SK-N-SH treated with all-trans-retinoic acid at 6 μM for 48 hours (cell line): ENCODE data around the gene LY6G5C.
A peak's percentile ranks its signal among the peaks of the same experiment; 100 is the strongest.

Source experiments
- ATAC-seq: fragments of 200-7000 bp; cut with Tn5 transposase; 3 replicates; pipeline ENCODE4 v1.9.1; 2020; ENCODE audit warnings: mild to moderate bottlenecking, moderate library complexity
- ARNTL ChIP-seq: fragments of 450-650 bp; formaldehyde crosslinking; IDR thresholded peaks from 2 replicates; pipeline ENCODE4 v1.5.0; 2020; ENCODE audit warnings: low read depth, mild to moderate bottlenecking, moderate library complexity, borderline replicate concordance
- BACH2 ChIP-seq: fragments of 250-450 bp; sonication (Bioruptor Pico); IDR thresholded peaks from 2 replicates; pipeline ENCODE4 v1.9.0; 2021; ENCODE audit warnings: mild to moderate bottlenecking, borderline replicate concordance
- CSRNP3 ChIP-seq: fragments of 250-450 bp; sonication (Bioruptor Pico); IDR thresholded peaks from 2 replicates; pipeline ENCODE4 v1.5.1; 2021; ENCODE audit warnings: mild to moderate bottlenecking, moderate library complexity
- ESRRG ChIP-seq: fragments of 250-450 bp; sonication (Bioruptor Pico); IDR thresholded peaks from 2 replicates; pipeline ENCODE4 v1.6.1; 2021; ENCODE audit warnings: mild to moderate bottlenecking
- GLIS3 ChIP-seq: fragments of 250-450 bp; sonication (Bioruptor Pico); IDR thresholded peaks from 2 replicates; pipeline ENCODE4 v1.5.0; 2020; ENCODE audit warnings: mild to moderate bottlenecking, moderate library complexity
- ISL1 ChIP-seq: fragments of 250-450 bp; sonication (Bioruptor Pico); IDR thresholded peaks from 2 replicates; pipeline ENCODE4 v2.1.2; 2022; ENCODE audit warnings: mild to moderate bottlenecking, moderate library complexity
- PATZ1 ChIP-seq: fragments of 250-450 bp; sonication (Bioruptor Pico); IDR thresholded peaks from 2 replicates; pipeline ENCODE4 v1.8.0; 2020; ENCODE audit warnings: mild to moderate bottlenecking, moderate library complexity, borderline replicate concordance
- POU6F1 ChIP-seq: fragments of 250-450 bp; sonication (Bioruptor Pico); IDR thresholded peaks from 2 replicates; pipeline ENCODE4 v1.8.0; 2021; ENCODE audit warnings: low read depth, mild to moderate bottlenecking, moderate library complexity, borderline replicate concordance
- PPARA ChIP-seq: fragments of 250-450 bp; sonication (Bioruptor Pico); IDR thresholded peaks from 2 replicates; pipeline ENCODE4 v1.5.0; 2020; ENCODE audit warnings: mild to moderate bottlenecking, borderline replicate concordance
- RARB ChIP-seq: fragments of 250-450 bp; sonication (Bioruptor Pico); IDR thresholded peaks from 2 replicates; pipeline ENCODE4 v1.8.0; 2021; ENCODE audit warnings: mild to moderate bottlenecking, moderate library complexity
- TCF4 ChIP-seq: fragments of 250-450 bp; sonication (Bioruptor Pico); IDR thresholded peaks from 2 replicates; pipeline ENCODE4 v1.8.0; 2021; ENCODE audit warnings: mild to moderate bottlenecking, moderate library complexity, borderline replicate concordance
- TSHZ2 ChIP-seq: fragments of 250-450 bp; sonication (Bioruptor Pico); IDR thresholded peaks from 2 replicates; pipeline ENCODE4 v1.5.0; 2020; ENCODE audit warnings: mild to moderate bottlenecking, moderate library complexity
- ZC3H10 ChIP-seq: fragments of 250-450 bp; sonication (Bioruptor Pico); IDR thresholded peaks from 2 replicates; pipeline ENCODE4 v1.5.1; 2021; ENCODE audit warnings: mild to moderate bottlenecking, moderate library complexity
- ZFP30 ChIP-seq: fragments of 450-650 bp; formaldehyde crosslinking; IDR thresholded peaks from 2 replicates; pipeline ENCODE4 v1.5.0; 2022; ENCODE audit warnings: mild to moderate bottlenecking, moderate library complexity
- ZNF565 ChIP-seq: fragments of 450-650 bp; formaldehyde crosslinking; conservative IDR thresholded peaks from 2 replicates; pipeline ENCODE4 v1.5.0; 2020; ENCODE audit warnings: low read depth, mild to moderate bottlenecking, moderate library complexity
- ZNF70 ChIP-seq: fragments of 450-650 bp; formaldehyde crosslinking; IDR thresholded peaks from 2 replicates; pipeline ENCODE4 v1.5.0; 2020; ENCODE audit warnings: mild to moderate bottlenecking, moderate library complexity

LY6G5C gene

GRCh38 chr6:31663961-31664789 is 16.7 kb downstream of the LY6G5C start:
- TF ChIP-seq ZFP30 (CRISPR knock-in tag) (no peak), ESRRG (CRISPR knock-in tag) (no peak)
- peak; percentile 41 for ATAC-seq

DNA sequence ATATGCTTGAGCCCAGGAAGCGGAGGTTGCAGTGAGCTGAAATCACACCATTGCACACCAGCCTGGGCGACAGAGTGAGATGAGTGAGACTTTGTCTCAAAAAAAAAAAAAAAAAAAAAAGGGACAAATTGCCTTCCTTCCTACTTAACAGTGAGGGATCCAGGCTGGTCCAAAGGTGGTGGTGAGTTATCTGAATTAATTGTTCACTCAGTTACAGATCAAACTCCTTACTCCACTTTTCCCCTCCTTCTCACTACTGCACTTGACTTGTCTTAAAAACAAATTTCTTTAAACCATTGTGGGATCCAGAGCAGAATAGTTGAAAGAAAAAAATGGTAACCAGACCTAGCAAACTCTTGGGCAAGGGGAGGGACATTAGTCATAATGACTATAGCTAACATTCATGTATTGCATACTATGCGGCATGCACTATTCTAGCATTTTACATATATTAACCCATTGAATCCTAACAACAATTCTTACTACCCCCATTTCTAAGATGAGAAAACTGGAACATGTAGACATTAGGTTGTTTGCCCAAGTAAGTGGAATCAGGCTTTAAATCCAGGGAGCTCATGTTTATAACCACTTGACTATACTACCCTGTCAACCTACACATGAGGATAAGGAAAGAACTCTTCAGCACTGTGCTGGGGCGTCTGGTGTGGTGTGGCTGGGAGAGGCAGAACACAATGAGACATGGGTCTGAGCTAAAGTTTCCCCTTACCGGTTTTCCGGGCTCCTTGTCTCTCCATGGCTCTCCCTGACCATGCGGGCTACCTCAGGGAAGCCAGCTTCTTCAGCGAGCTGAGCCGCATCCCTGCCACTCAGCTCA is 17.5 kb downstream of the LY6G5C start:
- no peak for ATAC-seq
- no peak for TF ChIP-seq ZC3H10 (CRISPR knock-in tag)
- TF ChIP-seq GLIS3 (CRISPR knock-in tag) = no peak
- no peak for TF ChIP-seq TSHZ2
- no peak for TF ChIP-seq POU6F1 (CRISPR knock-in tag)
- no peak for TF ChIP-seq ISL1 (CRISPR knock-in tag)
- no peak for TF ChIP-seq TCF4 (CRISPR knock-in tag)
- TF ChIP-seq ZNF565 = no peak
- no peak for TF ChIP-seq PPARA

DNA sequence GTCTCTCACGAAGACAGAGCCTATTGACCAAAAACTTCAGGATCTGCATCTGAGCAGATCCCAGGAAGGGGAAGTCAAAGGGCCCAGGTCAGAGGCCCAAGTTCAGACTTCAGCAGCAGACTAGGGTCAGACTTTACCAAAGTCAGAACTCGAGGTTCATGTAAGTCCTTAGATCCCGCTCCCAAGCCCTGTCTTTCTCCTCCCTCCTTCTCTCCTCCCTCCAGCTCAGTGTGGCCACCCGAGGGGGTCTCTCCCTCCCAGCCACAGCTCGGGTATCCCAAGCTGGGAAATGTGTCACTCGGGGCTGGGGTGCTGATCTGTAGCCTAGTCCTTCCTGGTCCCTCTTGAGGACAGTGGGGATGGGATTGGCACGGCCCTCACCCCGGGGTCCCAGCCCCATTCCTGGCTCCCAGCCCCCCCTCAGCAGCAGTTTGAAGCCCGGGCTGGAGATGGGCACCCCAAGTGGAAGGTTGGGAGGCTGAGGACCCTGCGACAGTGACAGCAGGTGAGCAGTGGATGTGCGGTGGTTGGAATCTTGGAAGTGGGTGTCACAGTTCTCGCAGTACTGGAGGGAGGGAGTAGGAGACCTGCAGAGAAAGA is 18.6 kb downstream of the LY6G5C start:
- TF ChIP-seq ESRRG (CRISPR knock-in tag) (no peak), CSRNP3 (no peak), RARB (no peak), ARNTL (CRISPR knock-in tag) (no peak), ZFP30 (CRISPR knock-in tag) (no peak), TCF4 (CRISPR knock-in tag) (no peak), ISL1 (CRISPR knock-in tag) (no peak), ZC3H10 (CRISPR knock-in tag) (no peak), ZNF70 (CRISPR knock-in tag) (no peak), BACH2 (no peak), ZNF565 (no peak), PPARA (no peak), PATZ1 (CRISPR knock-in tag) (no peak), POU6F1 (CRISPR knock-in tag) (no peak)
- TF ChIP-seq, all 23 proteins: peak for 0
- ATAC-seq = no peak
